GM12865 (cell line): ENCODE results near the gene TMEM139.

Experiments
- DNase-seq: peaks from one replicate; pipeline ENCODE4 v3.0.0; 2010; ENCODE audit warnings: low read depth
- H3K4me3 ChIP-seq: 2 replicates; pipeline ENCODE4 v1.5.1; 2011; ENCODE audit warnings: mild to moderate bottlenecking, low read depth, low read length, control low read depth
- TF ChIP-seq, protein P1 (sequence below): IDR thresholded peaks from 2 replicates; pipeline ENCODE4 v1.5.1; 2011; ENCODE audit warnings: low read length, control low read depth, low read depth, inconsistent platforms; ENCODE audit not compliant: insufficient read depth; ENCODE audit errors: missing control alignments

TMEM139 gene

DNA sequence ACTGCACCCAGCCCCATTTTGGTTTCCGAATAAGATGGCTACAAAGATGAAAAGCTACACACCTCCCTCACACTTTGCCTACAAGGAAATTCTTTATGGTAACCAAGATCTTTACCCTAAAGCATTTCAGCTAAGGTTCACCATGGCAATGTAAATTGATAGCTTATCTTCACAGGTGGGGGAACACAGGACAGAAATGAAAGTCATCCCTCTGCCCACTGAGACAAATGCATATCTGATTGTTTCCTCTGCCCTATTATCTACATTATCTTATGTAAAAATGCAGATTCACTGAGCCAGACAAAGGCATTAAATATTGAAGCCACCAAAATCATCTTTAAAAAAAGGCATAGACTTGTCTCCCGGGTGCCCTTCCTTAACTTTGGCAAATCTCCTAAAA, 3.2 kb upstream of the TMEM139 start:
- H3K4me3 ChIP-seq = no peak overlapping the region
- DNase-seq = no peak
- TF ChIP-seq, protein P1, sequence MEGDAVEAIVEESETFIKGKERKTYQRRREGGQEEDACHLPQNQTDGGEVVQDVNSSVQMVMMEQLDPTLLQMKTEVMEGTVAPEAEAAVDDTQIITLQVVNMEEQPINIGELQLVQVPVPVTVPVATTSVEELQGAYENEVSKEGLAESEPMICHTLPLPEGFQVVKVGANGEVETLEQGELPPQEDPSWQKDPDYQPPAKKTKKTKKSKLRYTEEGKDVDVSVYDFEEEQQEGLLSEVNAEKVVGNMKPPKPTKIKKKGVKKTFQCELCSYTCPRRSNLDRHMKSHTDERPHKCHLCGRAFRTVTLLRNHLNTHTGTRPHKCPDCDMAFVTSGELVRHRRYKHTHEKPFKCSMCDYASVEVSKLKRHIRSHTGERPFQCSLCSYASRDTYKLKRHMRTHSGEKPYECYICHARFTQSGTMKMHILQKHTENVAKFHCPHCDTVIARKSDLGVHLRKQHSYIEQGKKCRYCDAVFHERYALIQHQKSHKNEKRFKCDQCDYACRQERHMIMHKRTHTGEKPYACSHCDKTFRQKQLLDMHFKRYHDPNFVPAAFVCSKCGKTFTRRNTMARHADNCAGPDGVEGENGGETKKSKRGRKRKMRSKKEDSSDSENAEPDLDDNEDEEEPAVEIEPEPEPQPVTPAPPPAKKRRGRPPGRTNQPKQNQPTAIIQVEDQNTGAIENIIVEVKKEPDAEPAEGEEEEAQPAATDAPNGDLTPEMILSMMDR = no peak

DNA sequence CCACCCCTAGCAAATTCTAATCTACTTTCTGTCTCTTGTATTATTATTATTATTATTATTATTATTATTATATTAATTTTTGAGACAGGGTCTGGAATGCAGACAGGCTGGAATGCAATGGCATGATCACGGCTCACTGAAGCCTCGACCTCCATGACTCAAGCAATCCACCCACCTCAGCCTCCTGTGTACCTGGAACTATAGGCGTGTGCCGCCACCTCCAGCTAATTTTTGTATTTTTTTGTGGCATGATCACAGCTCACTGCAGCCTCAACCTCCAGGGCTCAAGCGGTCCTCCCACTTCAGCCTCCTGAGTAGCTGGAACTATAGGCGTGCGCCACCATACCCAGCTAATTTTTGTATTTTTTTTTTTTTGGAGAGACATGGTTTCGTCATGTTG, 2.6 kb upstream of the TMEM139 start:
- TF ChIP-seq, protein P1 = no peak
- H3K4me3 ChIP-seq = no peak overlapping the region
- no peak for DNase-seq

DNA sequence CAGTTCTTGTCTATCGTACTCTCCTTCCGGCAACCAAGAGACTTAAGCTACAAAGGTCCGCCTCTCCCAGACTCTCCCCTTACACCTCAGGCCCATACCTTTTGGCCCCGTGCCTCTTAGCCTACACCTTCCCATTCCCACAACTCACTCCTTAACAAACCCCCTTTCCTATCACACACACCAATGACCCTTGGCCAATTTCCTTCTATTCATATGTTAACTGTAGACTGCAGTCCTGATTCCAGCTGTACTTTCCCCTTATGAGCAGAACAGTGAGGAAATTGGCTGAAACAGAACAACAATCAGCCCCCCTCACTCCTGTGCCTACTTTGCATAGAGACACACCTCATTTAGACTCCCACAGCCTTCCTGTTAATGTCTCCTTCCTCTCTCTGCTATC, 1.4 kb upstream of the TMEM139 start:
- no peak for DNase-seq
- H3K4me3 ChIP-seq = no peak overlapping the region
- TF ChIP-seq, protein P1 = no peak

DNA sequence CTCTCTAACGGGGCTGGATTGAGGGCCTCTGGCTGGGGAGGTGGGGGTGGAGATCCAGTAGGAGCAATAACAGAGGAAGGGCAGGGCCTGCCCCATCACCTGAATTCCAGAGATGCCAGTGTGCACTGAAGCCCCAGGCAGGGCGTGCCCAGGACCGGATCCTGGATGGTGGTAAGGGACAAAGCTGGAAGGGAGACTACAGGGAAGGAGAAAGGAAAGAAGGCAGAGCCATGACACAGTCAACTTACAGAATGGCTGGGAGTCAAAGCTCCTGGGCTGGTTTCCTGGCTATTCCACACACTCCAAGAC, 666 bp downstream of the TMEM139 start:
- TF ChIP-seq, protein P1 = no peak
- no peak for DNase-seq
- no peak overlapping the region for H3K4me3 ChIP-seq

DNA sequence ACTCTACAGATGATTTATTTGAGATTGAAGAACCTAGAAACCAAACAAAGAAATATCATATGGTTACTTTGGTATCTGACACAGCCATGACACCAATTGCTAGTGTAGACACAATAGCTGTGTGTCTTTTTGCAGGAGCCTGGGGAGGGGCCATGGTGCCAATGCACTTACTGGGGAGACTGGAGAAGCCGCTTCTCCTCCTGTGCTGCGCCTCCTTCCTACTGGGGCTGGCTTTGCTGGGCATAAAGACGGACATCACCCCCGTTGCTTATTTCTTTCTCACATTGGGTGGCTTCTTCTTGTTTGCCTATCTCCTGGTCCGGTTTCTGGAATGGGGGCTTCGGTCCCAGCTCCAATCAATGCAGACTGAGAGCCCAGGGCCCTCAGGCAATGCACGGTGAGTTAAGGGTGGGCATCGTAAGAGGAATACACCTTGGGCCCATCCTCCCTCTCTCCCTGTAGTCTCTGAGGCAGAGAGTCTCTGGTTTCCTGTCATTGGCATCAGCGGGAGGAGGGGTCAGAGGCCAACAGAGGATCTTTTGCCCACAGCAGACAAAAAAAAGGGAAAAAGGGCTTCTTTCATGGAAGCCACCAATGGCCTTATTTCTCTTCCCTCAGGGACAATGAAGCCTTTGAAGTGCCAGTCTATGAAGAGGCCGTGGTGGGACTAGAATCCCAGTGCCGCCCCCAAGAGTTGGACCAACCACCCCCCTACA, 1.2 kb downstream of the TMEM139 start:
- no peak for DNase-seq
- TF ChIP-seq, protein P1 = no peak
- no peak overlapping the region for H3K4me3 ChIP-seq

DNA sequence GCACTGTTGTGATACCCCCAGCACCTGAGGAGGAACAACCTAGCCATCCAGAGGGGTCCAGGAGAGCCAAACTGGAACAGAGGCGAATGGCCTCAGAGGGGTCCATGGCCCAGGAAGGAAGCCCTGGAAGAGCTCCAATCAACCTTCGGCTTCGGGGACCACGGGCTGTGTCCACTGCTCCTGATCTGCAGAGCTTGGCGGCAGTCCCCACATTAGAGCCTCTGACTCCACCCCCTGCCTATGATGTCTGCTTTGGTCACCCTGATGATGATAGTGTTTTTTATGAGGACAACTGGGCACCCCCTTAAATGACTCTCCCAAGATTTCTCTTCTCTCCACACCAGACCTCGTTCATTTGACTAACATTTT, 1.7 kb downstream of the TMEM139 start:
- no peak for DNase-seq
- TF ChIP-seq, protein P1 = no peak
- no peak overlapping the region for H3K4me3 ChIP-seq

DNA sequence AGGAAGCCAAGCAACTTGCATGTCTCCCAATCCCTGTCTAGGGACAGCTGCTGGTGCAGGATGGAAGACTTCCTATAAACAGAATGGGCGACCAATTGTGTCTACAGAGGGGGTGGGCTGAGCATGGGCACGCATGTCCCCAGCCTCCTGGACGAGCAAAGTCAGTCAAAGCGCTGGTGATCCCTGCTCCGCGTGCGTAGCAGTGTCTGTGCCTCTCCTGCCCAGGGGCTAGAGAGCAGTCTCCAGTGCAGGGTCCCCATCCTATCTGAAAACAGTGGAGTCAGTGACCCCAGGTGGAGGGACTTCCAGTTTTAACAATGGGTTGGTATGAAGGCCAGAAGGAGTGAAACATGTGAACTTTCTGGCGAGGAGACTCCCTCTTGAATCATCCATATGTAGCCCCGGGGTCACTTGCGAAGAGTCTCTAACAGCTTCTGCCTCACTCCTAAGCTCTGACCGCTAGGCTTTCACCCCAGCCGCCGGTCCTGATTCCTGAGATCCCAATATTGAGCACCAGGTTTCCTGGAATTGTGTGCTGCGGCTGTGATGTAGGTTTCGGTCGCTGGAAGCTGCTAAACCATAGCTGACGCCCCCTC, 2.7 kb downstream of the TMEM139 start:
- TF ChIP-seq, protein P1 = no peak
- no peak for DNase-seq
- H3K4me3 ChIP-seq = peak overlapping the region; percentile 78
